ENCODE results near the gene ASCC1. TPM values are rescaled to one million over a fixed set of nuclear protein-coding genes. Genes with fewer than 3 reads are reported as not detected.

Gene ASCC1
- total and polyA plus RNA-seq, 2 of the 13 experiments (the other 11 are each of a cell fraction or from before 2014, with no cell fraction given): 21.6 to 30.1 TPM

GRCh38 chr10:72226418-72227027 lies 10.4 kb upstream of the ASCC1 start:
- Histone ChIP-seq H3K9me3 (ENCODE audit: low read length) (no peaks in the 10 kb centered on the region), H3K4me2 (ENCODE audit: low read depth, low read length) (no peak overlapping the region), H2AFZ (ENCODE audit: low read length) (no peak overlapping the region), H3K9ac (ENCODE audit: insufficient read depth, low read depth, low read length) (no peak overlapping the region), H3K36me3 (replicated peaks in 1 of 2; ENCODE audit: control insufficient read depth in 1 of 2, insufficient read depth in 2 of 2, low read length in 2 of 2) (peaks cover 8 to 21% of the 10 kb centered on the region in 2 experiments; a peak in 4 of 5 replicates), H3K27me3 (ENCODE audit: control insufficient read depth in 1 of 2, insufficient read depth in 2 of 2, low read length in 2 of 2) (no peaks in the 10 kb centered on the region), H4K20me1 (ENCODE audit: insufficient read depth, low read length) (no peaks in the 10 kb centered on the region), H3K4me1 (ENCODE audit: insufficient read depth, low read length) (peaks cover 19% of the 10 kb centered on the region), H3K4me3 (replicated peaks in 1 of 3; ENCODE audit: insufficient read depth in 1 of 3, low read depth in 2 of 3, low read length in 3 of 3) (no peak overlapping the region), H3K79me2 (ENCODE audit: insufficient read depth, low read length) (peaks cover 28% of the 10 kb centered on the region), H3K27ac (ENCODE audit: extremely low read length, insufficient read depth, low read length) (no peak overlapping the region)
- 97% methylated on average over 6 of the region's 6 CpGs for WGBS (ENCODE audit: low lambda C conversion rate)
- FAIRE-seq (no peak), DNase-seq (ENCODE audit: low spot score) (no peak), ATAC-seq (no peak)
- BruUV-seq (replicated peaks): no TSS peak
- intact Hi-C loops (cut with micrococcal nuclease; ENCODE audit: unreplicated experiment) (loop anchor here (10.0 kb wide), 2 partner anchors 98 to 102 kb away; no protein-coding TSS in a partner anchor), in situ Hi-C loops (cut with HindIII; ENCODE audit: extremely low pct_ligation_motif_present, low pct_unique_long_range_greater_than_20kb) (no loop called here)
- ChIA-PET POLR2A (interaction anchor here (0.6 to 1.8 kb wide), 6 partner anchors 10 to 94 kb away, joined by 3 to 8 read pairs (median 4); partner anchors contain the start of genes ANAPC16, ASCC1 and DDIT4), CTCF (ENCODE audit: low intra/inter-chr PET ratio, low total read pairs) (no interaction called here)
- no peak for TF ChIP-seq ZBTB44 (CRISPR knock-in tag; IDR thresholded peaks at IDR 0.05)
- TF ChIP-seq ZNF513 (CRISPR knock-in tag; conservative IDR thresholded peaks at IDR 0.05): no peak
- no peak for TF ChIP-seq ZBTB37 (CRISPR knock-in tag; IDR thresholded peaks at IDR 0.05)
- no peak for TF ChIP-seq FOXA3 (CRISPR knock-in tag; IDR thresholded peaks at IDR 0.05)
- no peak for TF ChIP-seq PRDM10 (CRISPR knock-in tag; IDR thresholded peaks at IDR 0.05; ENCODE audit: low read depth)
- TF ChIP-seq HOXA5 (CRISPR knock-in tag; IDR thresholded peaks at IDR 0.05): no peak
- no peak for TF ChIP-seq NRL (CRISPR knock-in tag; IDR thresholded peaks at IDR 0.05; ENCODE audit: borderline replicate concordance)
- no peak for TF ChIP-seq ZNF614 (CRISPR knock-in tag; IDR thresholded peaks at IDR 0.05; ENCODE audit: borderline replicate concordance)
- TF ChIP-seq ZBTB38 (CRISPR knock-in tag; IDR thresholded peaks at IDR 0.05): no peak
- TF ChIP-seq BRF2 (CRISPR knock-in tag; IDR thresholded peaks at IDR 0.05): no peak
- no peak for TF ChIP-seq ELK4 (CRISPR knock-in tag; IDR thresholded peaks at IDR 0.05; ENCODE audit: borderline replicate concordance)
- no peak for TF ChIP-seq ZNF484 (CRISPR knock-in tag; IDR thresholded peaks at IDR 0.05; ENCODE audit: borderline replicate concordance, low read depth)

All from HepG2 (cell line).